Mesendoderm (in vitro differentiated cells): ENCODE results near the gene TRPM3.

Experiments
- DNase-seq: peaks from one replicate; pipeline ENCODE4 v3.0.0; 2013
- H2AK5ac ChIP-seq: 2 replicates; pipeline ENCODE4 v1.6.1; 2013; ENCODE audit warnings: low read length, inconsistent platforms
- H2BK120ac ChIP-seq: 2 replicates; pipeline ENCODE4 v1.6.1; 2013; ENCODE audit warnings: low read depth, mild to moderate bottlenecking, low read length, moderate library complexity, mixed read lengths
- H2BK15ac ChIP-seq: replicated peaks from 2 replicates; pipeline ENCODE4 v1.6.1; 2013; ENCODE audit warnings: low read depth, mild to moderate bottlenecking, moderate library complexity
- H2BK5ac ChIP-seq: 2 replicates; pipeline ENCODE4 v1.6.1; 2013; ENCODE audit warnings: low read length, inconsistent platforms
- H3K18ac ChIP-seq: 2 replicates; pipeline ENCODE4 v1.6.1; 2013; ENCODE audit warnings: mild to moderate bottlenecking, low read length, mixed read lengths
- H3K23ac ChIP-seq: one replicate; pipeline ENCODE4 v1.6.1; 2013; ENCODE audit warnings: low read length
- H3K27ac ChIP-seq: 2 replicates; pipeline ENCODE4 v1.5.1; 2013; ENCODE audit warnings: low read depth, mild to moderate bottlenecking, inconsistent platforms, low read length, moderate library complexity
- H3K27me3 ChIP-seq: 2 replicates; pipeline ENCODE4 v1.6.1; 2013; ENCODE audit warnings: low read length, control low read depth, mild to moderate bottlenecking, inconsistent platforms; ENCODE audit not compliant: insufficient read depth, poor library complexity
- H3K36me3 ChIP-seq: 2 replicates; pipeline ENCODE4 v1.6.1; 2013; ENCODE audit warnings: low read length, inconsistent platforms; ENCODE audit not compliant: control insufficient read depth, insufficient read depth
- H3K4ac ChIP-seq: one replicate; pipeline ENCODE4 v1.6.1; 2013; ENCODE audit warnings: low read depth, mild to moderate bottlenecking, low read length, moderate library complexity
- H3K4me1 ChIP-seq: 2 replicates; pipeline ENCODE4 v1.6.1; 2013; ENCODE audit warnings: low read depth, low read length, inconsistent platforms; ENCODE audit not compliant: control insufficient read depth
- H3K4me2 ChIP-seq: 2 replicates; pipeline ENCODE4 v1.6.1; 2013; ENCODE audit warnings: low read length
- H3K4me3 ChIP-seq: 2 replicates; pipeline ENCODE4 v1.5.1; 2013; ENCODE audit warnings: mild to moderate bottlenecking, low read length
- H3K56ac ChIP-seq: one replicate; pipeline ENCODE4 v1.6.1; 2013; ENCODE audit warnings: low read length
- H3K79me1 ChIP-seq: 2 replicates; pipeline ENCODE4 v1.6.1; 2013; ENCODE audit warnings: low read length, inconsistent platforms
- H3K79me2 ChIP-seq: 2 replicates; pipeline ENCODE4 v1.6.1; 2013; ENCODE audit warnings: mild to moderate bottlenecking, low read length; ENCODE audit not compliant: control insufficient read depth, insufficient read depth
- H3K9ac ChIP-seq: 2 replicates; pipeline ENCODE4 v1.6.1; 2013; ENCODE audit warnings: low read length, inconsistent platforms
- H4K5ac ChIP-seq: one replicate; pipeline ENCODE4 v1.6.1; 2013; ENCODE audit warnings: low read length
- H4K8ac ChIP-seq: one replicate; pipeline ENCODE4 v1.6.1; 2013; ENCODE audit warnings: low read depth, mild to moderate bottlenecking, control low read depth, low read length, moderate library complexity
- whole genome bisulfite sequencing: extraction: QIAGEN DNeasy Blood & Tissue Kit; methylation state at CpG from one replicate; pipeline ENCODE4 v1.1.7; 2013; ENCODE audit warnings: low lambda C conversion rate, missing lambda C conversion rate; ENCODE audit not compliant: insufficient coverage; ENCODE audit errors: extremely low coverage; 5-methylcytosine and 5-hydroxymethylcytosine counted together

Gene TRPM3

DNA sequence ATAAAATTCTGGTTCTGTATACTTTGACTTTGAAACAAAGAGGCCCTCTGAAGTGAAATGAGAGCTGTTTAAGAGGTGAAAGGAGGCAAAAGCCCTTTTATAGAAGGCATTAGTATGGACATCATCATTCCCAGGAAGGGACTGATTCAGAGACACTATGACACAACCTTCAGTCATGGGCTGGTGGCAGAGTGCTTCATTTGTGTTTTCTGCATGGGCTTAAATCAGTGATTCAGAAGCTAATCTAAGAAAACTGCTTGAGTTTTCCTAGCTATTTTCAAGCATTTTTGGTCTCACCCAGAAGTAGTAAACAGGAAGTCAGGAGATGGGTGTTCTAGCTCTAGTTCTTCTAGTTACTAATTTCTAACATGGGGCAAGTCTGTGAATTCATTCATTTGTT is 288.9 kb downstream of the TRPM3 start:
- Histone ChIP-seq H2BK120ac (no peak overlapping the region), H3K4me2 (no peak overlapping the region), H4K8ac (no peak overlapping the region), H3K18ac (no peak overlapping the region), H2BK5ac (no peak overlapping the region), H3K4me1 (no peaks in the 10 kb centered on the region), H3K23ac (no peak overlapping the region), H3K36me3 (no peaks in the 10 kb centered on the region), H3K56ac (no peak overlapping the region), H3K27me3 (no peaks in the 10 kb centered on the region), H4K5ac (no peak overlapping the region), H3K79me1 (no peaks in the 10 kb centered on the region), H3K9ac (no peak overlapping the region), H3K79me2 (no peaks in the 10 kb centered on the region), H2AK5ac (no peak overlapping the region), H3K27ac (no peak overlapping the region), H2BK15ac (no peak overlapping the region), H3K4ac (no peak overlapping the region), H3K4me3 (no peak overlapping the region)
- no peak for DNase-seq

- Histone ChIP-seq H3K79me1 (no peaks in the 10 kb centered on the region), H2BK120ac (no peak overlapping the region), H3K4me2 (no peak overlapping the region), H2AK5ac (no peak overlapping the region), H3K4me3 (no peak overlapping the region), H3K27me3 (no peaks in the 10 kb centered on the region), H3K56ac (no peak overlapping the region), H3K4ac (no peak overlapping the region), H4K8ac (no peak overlapping the region), H3K4me1 (no peaks in the 10 kb centered on the region), H4K5ac (no peak overlapping the region), H3K18ac (no peak overlapping the region), H3K23ac (no peak overlapping the region), H3K27ac (no peak overlapping the region), H2BK15ac (no peak overlapping the region), H3K9ac (no peak overlapping the region), H2BK5ac (no peak overlapping the region), H3K79me2 (no peaks in the 10 kb centered on the region), H3K36me3 (no peaks in the 10 kb centered on the region)
- no CpG with 5 or more reads among the region's 4 CpGs for WGBS
- DNase-seq, result no peak
Measured at GRCh38 chr9:70830618-70831017, 290.8 kb downstream of the TRPM3 start.

DNA sequence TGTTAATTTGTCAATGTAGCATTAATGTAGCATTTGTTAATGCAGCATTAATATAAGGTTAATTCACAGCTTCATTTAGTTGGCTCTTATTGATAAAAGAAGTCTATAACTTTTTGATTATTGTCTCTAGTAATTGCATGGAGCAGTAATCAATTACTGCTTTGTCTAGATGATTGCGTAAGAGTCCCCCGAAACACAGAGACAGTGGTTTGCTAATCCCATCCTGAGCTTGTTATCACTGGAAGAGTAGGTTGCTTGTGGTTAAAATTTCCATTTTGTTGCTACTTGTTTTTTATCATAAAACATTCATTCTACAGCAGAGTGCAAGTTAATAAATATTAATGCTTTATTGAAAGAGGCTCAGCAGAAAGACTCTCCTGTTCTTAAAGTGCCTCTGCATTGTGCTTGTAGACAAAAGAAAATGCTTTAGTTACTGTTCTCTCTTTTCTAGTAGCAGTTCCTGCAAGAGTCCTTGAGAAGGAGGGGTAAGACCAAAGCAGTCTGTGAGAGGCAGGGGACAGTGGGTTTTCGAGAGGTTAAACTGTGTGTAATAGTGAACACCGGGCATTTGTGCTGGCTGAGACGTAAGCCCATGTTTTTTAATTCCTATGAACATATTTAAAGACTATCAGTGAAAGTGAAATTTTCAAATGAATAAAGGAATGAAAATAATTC is 291.7 kb downstream of the TRPM3 start:
- H2BK5ac ChIP-seq, result no peak overlapping the region
- no peak overlapping the region for H3K4me3 ChIP-seq
- no CpG with 5 or more reads among the region's 5 CpGs for WGBS
- no peak for DNase-seq
- H3K79me2 ChIP-seq, result no peaks in the 10 kb centered on the region
- H3K4me2 ChIP-seq, result no peak overlapping the region
- no peak overlapping the region for H3K56ac ChIP-seq
- H3K4me1 ChIP-seq, result no peaks in the 10 kb centered on the region
- no peak overlapping the region for H2BK15ac ChIP-seq
- H3K23ac ChIP-seq, result no peak overlapping the region
- H3K4ac ChIP-seq, result no peak overlapping the region
- H3K79me1 ChIP-seq, result no peaks in the 10 kb centered on the region
- no peak overlapping the region for H2AK5ac ChIP-seq
- no peak overlapping the region for H2BK120ac ChIP-seq
- no peaks in the 10 kb centered on the region for H3K27me3 ChIP-seq
- no peak overlapping the region for H3K27ac ChIP-seq
- H3K36me3 ChIP-seq, result no peaks in the 10 kb centered on the region
- no peak overlapping the region for H3K9ac ChIP-seq
- no peak overlapping the region for H4K8ac ChIP-seq
- no peak overlapping the region for H3K18ac ChIP-seq
- H4K5ac ChIP-seq, result no peak overlapping the region

DNA sequence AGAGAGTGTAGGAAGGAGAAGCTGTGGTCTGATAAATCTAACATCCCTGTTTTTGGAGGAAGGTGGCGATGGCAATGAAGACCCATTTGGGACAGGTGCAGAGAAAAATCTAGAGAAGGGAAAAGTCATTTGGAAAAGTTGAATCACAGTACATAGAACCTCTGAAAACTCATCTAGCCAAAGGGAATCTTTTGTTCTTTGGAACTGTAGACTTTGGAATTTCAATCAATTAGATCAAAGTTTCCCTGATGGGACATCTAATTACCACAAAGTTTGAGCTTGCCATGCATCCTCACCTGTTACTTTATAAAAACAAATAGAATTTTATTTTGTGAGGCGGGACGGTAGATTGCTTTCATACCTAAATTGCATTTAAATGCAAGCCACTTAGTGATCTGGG is 294.9 kb downstream of the TRPM3 start:
- Histone ChIP-seq H3K9ac (no peak overlapping the region), H3K23ac (no peak overlapping the region), H3K4me1 (no peaks in the 10 kb centered on the region), H3K36me3 (no peaks in the 10 kb centered on the region), H2BK5ac (no peak overlapping the region), H3K4me3 (no peak overlapping the region), H3K4me2 (no peak overlapping the region), H3K27me3 (no peaks in the 10 kb centered on the region), H2AK5ac (no peak overlapping the region), H3K79me1 (no peaks in the 10 kb centered on the region), H3K56ac (no peak overlapping the region), H4K5ac (no peak overlapping the region), H3K4ac (no peak overlapping the region), H3K79me2 (no peaks in the 10 kb centered on the region), H3K18ac (no peak overlapping the region), H2BK15ac (no peak overlapping the region), H4K8ac (no peak overlapping the region), H2BK120ac (no peak overlapping the region), H3K27ac (no peak overlapping the region)
- no CpG with 5 or more reads among the region's 3 CpGs for WGBS
- no peak for DNase-seq

DNA sequence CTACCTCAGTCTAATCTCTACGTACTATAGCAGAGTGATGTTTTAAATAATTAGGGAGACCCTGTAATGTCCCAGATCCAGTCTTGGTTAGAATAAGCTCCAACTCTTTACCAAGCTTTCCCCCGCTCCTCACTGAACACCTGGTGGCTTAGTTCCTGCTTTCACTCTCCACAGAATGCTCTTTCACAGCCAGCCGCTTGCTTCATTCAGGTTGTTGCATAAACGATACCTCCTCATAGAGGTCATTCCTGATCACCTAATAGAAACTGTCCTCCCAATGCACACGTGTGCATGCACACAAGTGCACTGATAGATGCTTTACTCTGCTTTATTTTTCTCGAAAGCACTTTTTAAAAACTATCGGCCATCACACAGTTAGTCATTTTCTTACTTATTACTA is 298.1 kb downstream of the TRPM3 start:
- H3K36me3 ChIP-seq, result no peaks in the 10 kb centered on the region
- no CpG with 5 or more reads among the region's 7 CpGs for WGBS
- H3K56ac ChIP-seq, result no peak overlapping the region
- H2BK15ac ChIP-seq, result no peak overlapping the region
- H2BK120ac ChIP-seq, result no peak overlapping the region
- H3K23ac ChIP-seq, result no peak overlapping the region
- DNase-seq, result no peak
- H3K27me3 ChIP-seq, result no peaks in the 10 kb centered on the region
- no peaks in the 10 kb centered on the region for H3K4me1 ChIP-seq
- no peak overlapping the region for H3K4ac ChIP-seq
- H4K5ac ChIP-seq, result no peak overlapping the region
- H3K18ac ChIP-seq, result no peak overlapping the region
- no peaks in the 10 kb centered on the region for H3K79me1 ChIP-seq
- no peak overlapping the region for H3K4me3 ChIP-seq
- H3K79me2 ChIP-seq, result no peaks in the 10 kb centered on the region
- H2BK5ac ChIP-seq, result no peak overlapping the region
- no peak overlapping the region for H3K4me2 ChIP-seq
- no peak overlapping the region for H2AK5ac ChIP-seq
- no peak overlapping the region for H3K27ac ChIP-seq
- H4K8ac ChIP-seq, result no peak overlapping the region
- H3K9ac ChIP-seq, result no peak overlapping the region

DNA sequence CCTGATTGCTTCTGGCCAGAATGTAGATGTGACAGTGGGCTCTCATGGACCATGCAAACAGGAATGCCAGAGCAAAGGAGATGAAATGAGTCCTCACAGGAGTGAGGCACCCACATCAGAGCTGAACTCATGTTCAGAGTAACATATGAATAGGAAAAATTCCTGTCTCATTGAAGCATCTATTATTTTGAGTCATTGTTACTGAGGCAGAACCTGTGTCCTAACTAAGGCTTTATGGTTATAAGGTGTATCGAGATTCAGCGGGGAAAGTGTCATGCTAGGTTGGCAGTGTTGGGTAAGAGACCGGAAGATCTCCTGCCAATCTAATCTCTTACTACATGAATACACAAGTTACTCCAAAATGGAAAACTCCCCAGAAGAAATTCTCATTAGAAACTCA is 304.1 kb downstream of the TRPM3 start:
- Histone ChIP-seq H3K18ac (no peak overlapping the region), H3K4me3 (no peak overlapping the region), H3K4ac (no peak overlapping the region), H3K9ac (no peak overlapping the region), H3K79me2 (no peaks in the 10 kb centered on the region), H3K4me1 (no peaks in the 10 kb centered on the region), H4K5ac (no peak overlapping the region), H2BK5ac (no peak overlapping the region), H3K36me3 (no peaks in the 10 kb centered on the region), H2BK120ac (no peak overlapping the region), H3K27ac (no peak overlapping the region), H2AK5ac (no peak overlapping the region), H3K56ac (no peak overlapping the region), H3K4me2 (no peak overlapping the region), H3K27me3 (no peaks in the 10 kb centered on the region), H3K79me1 (no peaks in the 10 kb centered on the region), H4K8ac (no peak overlapping the region), H3K23ac (no peak overlapping the region), H2BK15ac (no peak overlapping the region)
- WGBS, result no CpG with 5 or more reads among the region's 3 CpGs
- DNase-seq, result no peak
